ENCODE measurements around the gene SUPT4H1. TPM values are rescaled to one million over a fixed set of nuclear protein-coding genes. Genes with fewer than 3 reads are reported as not detected.

Gene SUPT4H1
- total and polyA plus RNA-seq, 2 experiments from 2014 or later: 82.2 to 83.7 TPM

DNA sequence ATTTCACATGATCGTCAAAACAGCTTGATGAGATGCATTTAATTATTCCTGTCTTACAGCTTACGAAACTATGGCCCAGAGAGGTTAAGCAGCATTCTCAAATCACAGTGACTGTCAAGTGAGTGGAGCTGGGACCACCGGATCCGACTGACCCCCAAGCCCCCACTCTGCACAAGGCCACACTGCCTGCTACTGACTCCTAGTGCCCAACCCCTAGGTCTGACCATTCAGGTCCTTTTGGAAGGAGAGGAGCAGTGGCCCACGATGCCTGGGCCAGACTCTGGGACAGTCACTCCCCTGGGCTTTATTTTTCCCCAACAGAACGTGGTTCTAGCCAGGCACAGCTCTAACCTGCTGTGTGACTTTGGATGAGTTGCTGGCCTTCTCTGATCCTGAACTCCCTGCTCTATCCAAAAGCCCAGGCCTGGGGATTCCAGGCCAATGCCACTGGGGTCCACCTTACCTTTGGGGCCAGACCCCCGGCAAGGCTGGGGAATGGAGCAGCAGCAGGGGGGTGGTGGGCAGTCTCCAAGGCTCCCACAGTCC is 33.3 kb downstream of the SUPT4H1 start:
- H3K4me1 Mint-ChIP-seq: peaks cover 10% of the 10 kb centered on the region
- Histone ChIP-seq H3K4me2 (no peak overlapping the region), H3K27ac (ENCODE audit: low read depth) (no peak overlapping the region), H3K9me2 (ENCODE audit: insufficient read depth) (no peaks in the 10 kb centered on the region), H3F3A (replicated peaks; ENCODE audit: low read depth) (no peaks in the 10 kb centered on the region), H3K36me3 (ENCODE audit: insufficient read depth) (no peaks in the 10 kb centered on the region), H3K4me3 (no peak overlapping the region), H3K4me1 (ENCODE audit: insufficient read depth) (peaks cover 4% of the 10 kb centered on the region; the same call in 1 of the 2 replicates), H3K27me3 (ENCODE audit: insufficient read depth) (peaks cover 5% of the 10 kb centered on the region), H4K20me1 (replicated peaks; ENCODE audit: insufficient read depth) (no peaks in the 10 kb centered on the region), H3K79me2 (replicated peaks; ENCODE audit: insufficient read depth) (no peaks in the 10 kb centered on the region), H2AFZ (no peak overlapping the region)
- H3K4me3 Mint-ChIP-seq: no peak overlapping the region
- no peak for DNase-seq (ENCODE audit: low spot score)
- H3K9me3 Mint-ChIP-seq: no peaks in the 10 kb centered on the region
- no peak overlapping the region for H3K27ac Mint-ChIP-seq
- H3K36me3 Mint-ChIP-seq (ENCODE audit: low read depth): no peaks in the 10 kb centered on the region
- TF ChIP-seq CREB1 (CRISPR knock-in tag; IDR thresholded peaks at IDR 0.05; ENCODE audit: low read depth): no peak
- TF ChIP-seq JUNB (IDR thresholded peaks at IDR 0.05; ENCODE audit: unreplicated experiment): no peak
- TF ChIP-seq, protein P1, sequence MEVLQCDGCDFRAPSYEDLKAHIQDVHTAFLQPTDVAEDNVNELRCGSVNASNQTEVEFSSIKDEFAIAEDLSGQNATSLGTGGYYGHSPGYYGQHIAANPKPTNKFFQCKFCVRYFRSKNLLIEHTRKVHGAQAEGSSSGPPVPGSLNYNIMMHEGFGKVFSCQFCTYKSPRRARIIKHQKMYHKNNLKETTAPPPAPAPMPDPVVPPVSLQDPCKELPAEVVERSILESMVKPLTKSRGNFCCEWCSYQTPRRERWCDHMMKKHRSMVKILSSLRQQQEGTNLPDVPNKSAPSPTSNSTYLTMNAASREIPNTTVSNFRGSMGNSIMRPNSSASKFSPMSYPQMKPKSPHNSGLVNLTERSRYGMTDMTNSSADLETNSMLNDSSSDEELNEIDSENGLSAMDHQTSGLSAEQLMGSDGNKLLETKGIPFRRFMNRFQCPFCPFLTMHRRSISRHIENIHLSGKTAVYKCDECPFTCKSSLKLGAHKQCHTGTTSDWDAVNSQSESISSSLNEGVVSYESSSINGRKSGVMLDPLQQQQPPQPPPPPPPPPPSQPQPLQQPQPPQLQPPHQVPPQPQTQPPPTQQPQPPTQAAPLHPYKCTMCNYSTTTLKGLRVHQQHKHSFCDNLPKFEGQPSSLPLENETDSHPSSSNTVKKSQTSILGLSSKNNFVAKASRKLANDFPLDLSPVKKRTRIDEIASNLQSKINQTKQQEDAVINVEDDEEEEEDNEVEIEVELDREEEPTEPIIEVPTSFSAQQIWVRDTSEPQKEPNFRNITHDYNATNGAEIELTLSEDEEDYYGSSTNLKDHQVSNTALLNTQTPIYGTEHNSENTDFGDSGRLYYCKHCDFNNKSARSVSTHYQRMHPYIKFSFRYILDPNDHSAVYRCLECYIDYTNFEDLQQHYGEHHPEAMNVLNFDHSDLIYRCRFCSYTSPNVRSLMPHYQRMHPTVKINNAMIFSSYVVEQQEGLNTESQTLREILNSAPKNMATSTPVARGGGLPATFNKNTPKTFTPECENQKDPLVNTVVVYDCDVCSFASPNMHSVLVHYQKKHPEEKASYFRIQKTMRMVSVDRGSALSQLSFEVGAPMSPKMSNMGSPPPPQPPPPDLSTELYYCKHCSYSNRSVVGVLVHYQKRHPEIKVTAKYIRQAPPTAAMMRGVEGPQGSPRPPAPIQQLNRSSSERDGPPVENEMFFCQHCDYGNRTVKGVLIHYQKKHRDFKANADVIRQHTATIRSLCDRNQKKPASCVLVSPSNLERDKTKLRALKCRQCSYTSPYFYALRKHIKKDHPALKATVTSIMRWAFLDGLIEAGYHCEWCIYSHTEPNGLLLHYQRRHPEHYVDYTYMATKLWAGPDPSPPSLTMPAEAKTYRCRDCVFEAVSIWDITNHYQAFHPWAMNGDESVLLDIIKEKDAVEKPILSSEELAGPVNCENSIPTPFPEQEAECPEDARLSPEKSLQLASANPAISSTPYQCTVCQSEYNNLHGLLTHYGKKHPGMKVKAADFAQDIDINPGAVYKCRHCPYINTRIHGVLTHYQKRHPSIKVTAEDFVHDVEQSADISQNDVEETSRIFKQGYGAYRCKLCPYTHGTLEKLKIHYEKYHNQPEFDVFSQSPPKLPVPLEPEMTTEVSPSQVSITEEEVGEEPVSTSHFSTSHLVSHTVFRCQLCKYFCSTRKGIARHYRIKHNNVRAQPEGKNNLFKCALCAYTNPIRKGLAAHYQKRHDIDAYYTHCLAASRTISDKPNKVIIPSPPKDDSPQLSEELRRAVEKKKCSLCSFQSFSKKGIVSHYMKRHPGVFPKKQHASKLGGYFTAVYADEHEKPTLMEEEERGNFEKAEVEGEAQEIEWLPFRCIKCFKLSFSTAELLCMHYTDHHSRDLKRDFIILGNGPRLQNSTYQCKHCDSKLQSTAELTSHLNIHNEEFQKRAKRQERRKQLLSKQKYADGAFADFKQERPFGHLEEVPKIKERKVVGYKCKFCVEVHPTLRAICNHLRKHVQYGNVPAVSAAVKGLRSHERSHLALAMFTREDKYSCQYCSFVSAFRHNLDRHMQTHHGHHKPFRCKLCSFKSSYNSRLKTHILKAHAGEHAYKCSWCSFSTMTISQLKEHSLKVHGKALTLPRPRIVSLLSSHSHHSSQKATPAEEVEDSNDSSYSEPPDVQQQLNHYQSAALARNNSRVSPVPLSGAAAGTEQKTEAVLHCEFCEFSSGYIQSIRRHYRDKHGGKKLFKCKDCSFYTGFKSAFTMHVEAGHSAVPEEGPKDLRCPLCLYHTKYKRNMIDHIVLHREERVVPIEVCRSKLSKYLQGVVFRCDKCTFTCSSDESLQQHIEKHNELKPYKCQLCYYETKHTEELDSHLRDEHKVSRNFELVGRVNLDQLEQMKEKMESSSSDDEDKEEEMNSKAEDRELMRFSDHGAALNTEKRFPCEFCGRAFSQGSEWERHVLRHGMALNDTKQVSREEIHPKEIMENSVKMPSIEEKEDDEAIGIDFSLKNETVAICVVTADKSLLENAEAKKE (CRISPR knock-in tag; IDR thresholded peaks at IDR 0.05): no peak
- TF ChIP-seq, protein P2, sequence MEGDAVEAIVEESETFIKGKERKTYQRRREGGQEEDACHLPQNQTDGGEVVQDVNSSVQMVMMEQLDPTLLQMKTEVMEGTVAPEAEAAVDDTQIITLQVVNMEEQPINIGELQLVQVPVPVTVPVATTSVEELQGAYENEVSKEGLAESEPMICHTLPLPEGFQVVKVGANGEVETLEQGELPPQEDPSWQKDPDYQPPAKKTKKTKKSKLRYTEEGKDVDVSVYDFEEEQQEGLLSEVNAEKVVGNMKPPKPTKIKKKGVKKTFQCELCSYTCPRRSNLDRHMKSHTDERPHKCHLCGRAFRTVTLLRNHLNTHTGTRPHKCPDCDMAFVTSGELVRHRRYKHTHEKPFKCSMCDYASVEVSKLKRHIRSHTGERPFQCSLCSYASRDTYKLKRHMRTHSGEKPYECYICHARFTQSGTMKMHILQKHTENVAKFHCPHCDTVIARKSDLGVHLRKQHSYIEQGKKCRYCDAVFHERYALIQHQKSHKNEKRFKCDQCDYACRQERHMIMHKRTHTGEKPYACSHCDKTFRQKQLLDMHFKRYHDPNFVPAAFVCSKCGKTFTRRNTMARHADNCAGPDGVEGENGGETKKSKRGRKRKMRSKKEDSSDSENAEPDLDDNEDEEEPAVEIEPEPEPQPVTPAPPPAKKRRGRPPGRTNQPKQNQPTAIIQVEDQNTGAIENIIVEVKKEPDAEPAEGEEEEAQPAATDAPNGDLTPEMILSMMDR (conservative IDR thresholded peaks at IDR 0.05; ENCODE audit: low read depth in 2 of 2): no peak
- TF ChIP-seq ZNF114 (CRISPR knock-in tag; IDR thresholded peaks at IDR 0.05): no peak
- ATAC-seq: no peak
- peaks cover 13% of the 10 kb centered on the region for H3K27me3 Mint-ChIP-seq (ENCODE audit: insufficient read depth, low read depth, poor library complexity)
